Prostate gland (tissue), 2 donors: ENCODE data around the gene PLAC1. TPM values are rescaled to one million over a fixed set of nuclear protein-coding genes. Genes with fewer than 3 reads are reported as not detected.

Experiments
- DNase-seq: peaks from one replicate; pipeline ENCODE4 v3.0.0-alpha.2; 2019; ENCODE audit warnings: low spot score
- H3K27ac ChIP-seq, 2 donors: fragments of 200-600 bp; sonication (generic); 2 replicates each; pipeline ENCODE4 v1.5.1; 2017 to 2019
- H3K27me3 ChIP-seq: fragments of 200-600 bp; sonication (generic); replicated peaks from 2 replicates; pipeline ENCODE4 v1.5.1; 2019; ENCODE audit not compliant: insufficient read depth
- H3K36me3 ChIP-seq, 2 donors: fragments of 200-600 bp; sonication (generic); 1 replicate in 1 of 2; 2 replicates in 1 of 2; pipeline versions ENCODE4 v1.5.1 to v1.8.1; 2017 to 2019
- H3K4me1 ChIP-seq: fragments of 200-600 bp; sonication (generic); replicated peaks from 2 replicates; pipeline ENCODE4 v1.5.1; 2019
- H3K4me3 ChIP-seq, 2 donors: fragments of 200-600 bp; sonication (generic); 2 replicates each; pipeline ENCODE4 v1.5.1; 2017 to 2019
- H3K9me3 ChIP-seq: fragments of 200-600 bp; sonication (generic); 2 replicates; pipeline ENCODE4 v1.5.1; 2017
- CTCF ChIP-seq, 4 experiments: fragments of 200-600 bp in 2 of 4; fragments of 450-650 bp in 2 of 4; sonication (generic) in 2 of 4; IDR thresholded peaks; 1 replicate in 3 of 4; 2 replicates in 1 of 4; pipeline ENCODE4 v1.5.1; 2016 to 2019; ENCODE audit warnings: antibody characterized with exemption in 4 of 4, mild to moderate bottlenecking in 2 of 4, moderate library complexity in 2 of 4
- POLR2A ChIP-seq: fragments of 450-650 bp; IDR thresholded peaks from one replicate; pipeline ENCODE4 v1.6.1; 2016; ENCODE audit warnings: antibody characterized with exemption, mild to moderate bottlenecking
- POLR2AphosphoS5 ChIP-seq: sonication (generic); formaldehyde crosslinking; IDR thresholded peaks from one replicate; pipeline ENCODE4 v1.6.1; 2017; ENCODE audit warnings: antibody characterized with exemption
- WGBS: methylation state at CpG from one replicate; pipeline ENCODE4 v1.1.5; 2018; 5-methylcytosine and 5-hydroxymethylcytosine counted together
- intact Hi-C: fragments of 100-400 bp; cut with DNase I; formaldehyde crosslinking; loops from one replicate; pipeline ENCODE4 v1.14.2; 2022
- total RNA-seq, 2 donors: library from RNA; depleted of rRNA; stranded (reverse); fragments of >200 nt; gene quantifications; one replicate each; pipeline ENCODE4 v1.1.0, GENCODE V29; 2016

PLAC1 gene
- total RNA-seq, 2 donors from 2014 or later = 1.5 TPM; not detected in 1

- Histone ChIP-seq H3K36me3 (no peaks in the 10 kb centered on the region), H3K27ac (no peak overlapping the region), H3K27me3 (no peaks in the 10 kb centered on the region), H3K4me1 (no peaks in the 10 kb centered on the region), H3K9me3 (no peaks in the 10 kb centered on the region), H3K4me3 (no peak overlapping the region)
- intact Hi-C loops = no loop called here
- TF ChIP-seq POLR2AphosphoS5 (no peak), POLR2A (no peak)
- no peak for DNase-seq
- WGBS = 53% methylated on average over 9 of the region's 10 CpGs
Observed at GRCh38 chrX:134623293-134624045, 34.8 kb downstream of the PLAC1 start.

- intact Hi-C loops = no loop called here
- 68% methylated on average over 2 of the region's 2 CpGs for whole genome bisulfite sequencing
Observed at GRCh38 chrX:134622813-134623185, 35.5 kb downstream of the PLAC1 start.

DNA sequence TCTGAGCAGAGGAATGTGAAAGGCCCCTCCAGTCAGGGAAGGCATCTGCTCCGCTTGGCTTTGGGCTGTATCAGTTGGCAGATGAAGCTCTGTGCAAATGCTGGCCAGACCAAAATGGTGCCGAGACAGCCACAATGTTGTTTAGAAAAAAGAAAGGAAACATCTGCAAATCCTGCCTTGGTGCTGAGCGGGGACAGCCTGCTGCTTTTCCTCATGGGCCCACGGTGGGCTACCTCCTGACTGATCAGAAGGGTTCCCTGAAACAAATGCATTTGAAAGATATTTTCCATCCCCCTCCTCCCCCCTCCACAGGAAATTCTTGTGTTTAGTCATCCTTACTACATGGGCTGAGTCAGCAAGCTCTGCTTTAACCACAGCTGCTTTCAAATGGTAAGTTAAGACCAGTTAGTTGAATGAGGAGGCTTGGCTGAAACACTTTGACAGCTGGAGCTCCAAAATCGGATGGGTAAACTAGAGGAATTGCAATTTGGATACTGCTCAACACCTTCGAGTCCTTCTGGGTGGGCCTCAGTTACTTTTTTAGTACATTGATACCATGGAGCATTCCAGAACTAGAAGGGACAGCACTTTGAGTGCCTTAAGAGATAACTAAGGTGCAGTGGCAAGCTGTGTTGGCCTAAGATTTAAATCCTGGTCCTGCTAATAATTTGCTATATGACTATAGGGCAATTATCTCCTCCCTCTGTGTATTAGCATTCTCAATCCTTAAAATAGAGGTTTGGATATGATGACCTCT lies 36.0 kb downstream of the PLAC1 start:
- Histone ChIP-seq H3K27ac (no peak overlapping the region), H3K27me3 (no peaks in the 10 kb centered on the region), H3K4me3 (no peak overlapping the region), H3K9me3 (no peaks in the 10 kb centered on the region), H3K4me1 (no peaks in the 10 kb centered on the region), H3K36me3 (no peaks in the 10 kb centered on the region)
- intact Hi-C loops = no loop called here
- TF ChIP-seq POLR2AphosphoS5 = no peak
- TF ChIP-seq CTCF (IDR thresholded peaks at IDR 0.05) = no peak
- TF ChIP-seq POLR2A = no peak
- WGBS = 66% methylated on average over 4 of the region's 6 CpGs
- no peak for DNase-seq

More at GRCh38 chrX:134622813-134623185, 35.5 kb downstream of the PLAC1 start:
- H3K9me3 ChIP-seq = no peaks in the 10 kb centered on the region
- no peaks in the 10 kb centered on the region for H3K4me1 ChIP-seq
- DNase-seq = no peak
- H3K27me3 ChIP-seq = no peaks in the 10 kb centered on the region
- TF ChIP-seq POLR2AphosphoS5 (no peak), POLR2A (no peak), CTCF (IDR thresholded peaks at IDR 0.05) (no peak)
- no peaks in the 10 kb centered on the region for H3K36me3 ChIP-seq
- H3K27ac ChIP-seq = no peak overlapping the region
- H3K4me3 ChIP-seq = no peak overlapping the region

DNA sequence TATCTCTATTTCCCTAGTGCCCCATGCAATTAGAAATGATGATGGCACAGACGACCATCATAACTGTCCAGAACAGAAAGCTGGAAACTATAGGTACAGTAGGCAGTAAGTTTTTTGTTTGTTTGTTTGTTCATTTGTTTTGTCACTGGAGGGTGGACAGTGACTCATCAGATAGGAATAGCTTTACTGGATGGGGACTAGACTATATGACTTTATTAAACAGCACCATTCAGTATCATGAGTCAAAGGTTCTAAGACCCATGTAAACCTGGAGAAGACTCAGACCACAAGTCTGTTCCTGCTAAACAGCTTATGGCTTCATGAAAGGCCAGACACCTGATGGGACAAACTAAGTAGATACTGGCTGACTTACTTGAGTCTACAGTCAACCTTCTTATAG lies 38.4 kb downstream of the PLAC1 start:
- H3K4me1 ChIP-seq = no peaks in the 10 kb centered on the region
- no peak overlapping the region for H3K27ac ChIP-seq
- 87% methylated on average over 1 of the region's 1 CpG for WGBS
- no peak for TF ChIP-seq CTCF (IDR thresholded peaks at IDR 0.05)
- TF ChIP-seq POLR2A = no peak
- TF ChIP-seq POLR2AphosphoS5 = no peak
- H3K9me3 ChIP-seq = no peaks in the 10 kb centered on the region
- no peak for DNase-seq
- intact Hi-C loops = no loop called here
- no peaks in the 10 kb centered on the region for H3K27me3 ChIP-seq
- no peaks in the 10 kb centered on the region for H3K36me3 ChIP-seq
- no peak overlapping the region for H3K4me3 ChIP-seq

GRCh38 chrX:134613396-134613795 lies 44.9 kb downstream of the PLAC1 start:
- no peak for TF ChIP-seq POLR2A
- no peak for TF ChIP-seq CTCF (IDR thresholded peaks at IDR 0.05)
- TF ChIP-seq POLR2AphosphoS5 = no peak

More at GRCh38 chrX:134613396-134613795, 44.9 kb downstream of the PLAC1 start:
- no peak for DNase-seq
- H3K27ac ChIP-seq = no peak overlapping the region
- H3K36me3 ChIP-seq = no peaks in the 10 kb centered on the region
- H3K9me3 ChIP-seq = no peaks in the 10 kb centered on the region
- no peak overlapping the region for H3K4me3 ChIP-seq
- no peaks in the 10 kb centered on the region for H3K27me3 ChIP-seq
- no peaks in the 10 kb centered on the region for H3K4me1 ChIP-seq
- WGBS = 91% methylated on average over 3 of the region's 3 CpGs
- intact Hi-C loops = no loop called here
